ENCODE results near the gene RARA.

- no peak for TF ChIP-seq CTCF (IDR thresholded peaks at IDR 0.05)
- TF ChIP-seq POLR2AphosphoS5 (IDR thresholded peaks at IDR 0.05) = no peak
Measured at GRCh38 chr17:40402668-40403067, 93.7 kb downstream of the RARA start.
